NOMO-1 treated with DMSO at 0.1 percent for 48 hours (cell line): Measurements from ENCODE around the gene MAP3K21.

ENCODE experiments used
- DNase-seq: peaks from one replicate; lab custom pipeline; 2025; ENCODE audit not compliant: unreplicated experiment; lab: John Stamatoyannopoulos, UW

The MAP3K21 gene

DNA sequence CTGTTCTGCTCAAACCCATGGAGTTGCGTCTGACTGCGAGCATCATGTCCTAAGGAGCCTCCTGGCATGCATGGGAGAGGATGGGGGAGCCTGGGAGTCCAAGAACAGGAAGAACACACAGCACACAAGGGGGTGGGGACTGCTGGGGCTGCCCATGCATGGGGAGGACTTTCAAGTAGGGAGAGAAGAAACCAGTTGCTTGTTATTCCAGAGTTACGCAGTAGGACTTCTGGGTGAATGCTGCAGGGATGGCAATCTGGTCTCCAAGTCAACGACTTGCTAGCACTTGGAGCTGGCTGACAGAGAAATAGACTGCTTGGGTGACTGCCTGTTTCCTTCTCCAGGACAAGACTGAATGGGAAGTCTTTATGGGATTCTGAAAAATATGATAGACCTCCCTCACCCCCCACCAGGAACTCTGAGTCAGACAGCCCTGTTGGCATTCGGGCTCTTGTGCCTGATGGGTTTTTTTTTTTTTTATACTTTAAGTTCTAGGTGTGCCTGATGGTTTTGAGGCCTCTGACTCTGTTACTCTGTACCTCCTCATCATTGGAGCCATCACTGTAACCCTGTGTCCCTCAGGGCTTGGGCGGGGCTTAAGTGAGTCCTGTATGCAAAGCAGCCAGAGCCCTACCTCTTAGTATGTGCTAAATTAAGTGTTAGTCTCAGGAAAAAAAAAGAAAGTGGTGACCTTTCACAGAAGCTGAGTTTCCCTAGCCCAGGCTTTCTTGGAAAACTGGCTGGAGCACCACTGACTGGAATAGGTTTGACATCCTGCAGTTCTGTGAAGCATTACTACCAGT, 30.3 kb downstream of the MAP3K21 start:
- DNase-seq, result no peak

DNA sequence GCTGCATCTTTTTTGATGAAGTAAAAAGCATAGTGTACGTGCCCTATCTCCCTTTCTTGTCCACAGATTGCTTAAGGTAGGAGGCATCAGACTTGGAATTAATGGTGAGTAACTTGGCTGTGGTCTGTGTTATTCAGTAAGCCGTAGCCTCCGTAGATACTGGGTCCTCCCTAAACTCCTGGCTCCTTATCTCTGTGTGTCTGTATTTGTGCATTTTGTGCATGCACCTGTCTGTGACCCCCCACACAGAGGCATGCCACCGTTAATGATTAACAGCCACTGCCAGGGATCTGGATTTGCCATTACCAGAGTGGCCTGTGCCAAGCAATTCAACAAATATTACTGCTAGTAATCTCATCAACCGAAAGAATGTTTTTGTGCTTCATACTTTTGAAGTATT, 31.9 kb downstream of the MAP3K21 start:
- no peak for DNase-seq

DNA sequence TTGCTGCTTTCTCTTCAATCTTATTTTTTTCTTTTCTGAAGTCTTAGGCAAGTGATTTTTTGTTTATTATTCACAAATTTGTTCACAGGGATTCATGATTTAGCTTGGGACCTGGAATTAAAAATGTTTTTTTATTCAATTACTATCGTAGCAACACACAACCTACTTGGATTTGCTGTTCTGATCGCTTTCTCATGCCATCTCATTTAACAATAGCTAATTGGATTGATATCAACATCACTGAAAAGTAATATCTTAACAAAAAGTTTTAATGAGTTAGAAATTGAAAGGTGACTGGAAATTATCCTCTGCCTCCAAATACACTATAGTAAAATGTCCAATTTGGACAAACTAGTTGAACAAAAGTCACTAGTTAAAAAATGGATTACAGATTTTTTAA, 32.4 kb downstream of the MAP3K21 start:
- DNase-seq, result no peak

DNA sequence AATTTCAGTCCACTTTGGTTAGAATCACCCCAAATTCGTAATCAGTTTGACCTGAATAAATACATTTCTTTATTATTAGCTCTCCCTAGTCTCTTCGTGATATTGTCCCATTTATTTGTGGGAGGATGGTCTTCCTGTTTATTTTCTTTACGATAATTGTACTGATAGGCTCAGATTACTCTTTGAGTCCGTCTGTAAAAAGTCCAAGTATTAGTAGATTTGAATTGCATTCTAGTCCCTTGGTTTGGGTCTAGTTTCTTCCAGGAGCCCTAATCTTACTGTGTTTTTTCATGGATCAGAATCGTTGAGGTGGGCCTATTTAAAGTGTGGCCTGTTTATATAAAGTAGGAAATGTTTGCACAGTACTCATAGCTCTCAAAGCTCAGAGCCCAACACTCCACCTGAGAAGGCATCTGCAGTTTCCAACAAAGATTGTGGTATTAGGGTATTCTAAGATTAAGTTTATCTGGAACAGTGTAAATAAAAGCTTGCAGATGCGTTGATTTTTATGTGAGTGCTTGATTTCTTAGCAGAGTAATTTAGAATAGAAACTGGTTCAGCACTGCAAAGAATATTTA, 33.1 kb downstream of the MAP3K21 start:
- no peak for DNase-seq

DNA sequence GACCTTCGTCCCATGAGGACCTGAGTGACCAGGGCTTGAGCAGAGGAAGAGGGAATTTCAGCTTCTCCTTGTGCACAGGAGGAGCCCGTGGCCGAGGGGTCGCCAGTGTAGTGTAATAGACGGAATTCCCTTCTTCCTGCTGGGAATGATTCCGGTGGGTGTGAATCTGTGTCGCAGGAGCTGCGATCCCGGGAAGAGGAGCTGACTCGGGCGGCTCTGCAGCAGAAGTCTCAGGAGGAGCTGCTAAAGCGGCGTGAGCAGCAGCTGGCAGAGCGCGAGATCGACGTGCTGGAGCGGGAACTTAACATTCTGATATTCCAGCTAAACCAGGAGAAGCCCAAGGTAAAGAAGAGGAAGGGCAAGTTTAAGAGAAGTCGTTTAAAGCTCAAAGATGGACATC, 34.4 kb downstream of the MAP3K21 start:
- no peak for DNase-seq

DNA sequence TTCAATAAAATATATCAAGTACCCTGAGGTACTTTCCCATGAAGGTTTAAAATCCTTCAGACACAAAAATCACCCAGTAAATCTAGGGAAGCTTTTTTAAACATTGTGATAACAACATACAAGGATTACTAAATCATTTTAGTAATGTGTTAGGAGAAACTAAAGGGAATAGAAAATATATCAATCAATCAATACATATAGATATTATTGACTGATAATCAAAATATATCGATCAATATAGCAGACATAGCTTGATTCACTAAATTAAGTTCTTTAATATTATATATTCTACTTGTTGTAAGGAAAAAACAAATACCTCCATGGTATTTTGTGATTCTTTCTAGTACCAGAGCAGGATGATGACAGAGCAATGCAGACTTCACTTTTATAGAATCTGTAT, 35.2 kb downstream of the MAP3K21 start:
- no peak for DNase-seq

DNA sequence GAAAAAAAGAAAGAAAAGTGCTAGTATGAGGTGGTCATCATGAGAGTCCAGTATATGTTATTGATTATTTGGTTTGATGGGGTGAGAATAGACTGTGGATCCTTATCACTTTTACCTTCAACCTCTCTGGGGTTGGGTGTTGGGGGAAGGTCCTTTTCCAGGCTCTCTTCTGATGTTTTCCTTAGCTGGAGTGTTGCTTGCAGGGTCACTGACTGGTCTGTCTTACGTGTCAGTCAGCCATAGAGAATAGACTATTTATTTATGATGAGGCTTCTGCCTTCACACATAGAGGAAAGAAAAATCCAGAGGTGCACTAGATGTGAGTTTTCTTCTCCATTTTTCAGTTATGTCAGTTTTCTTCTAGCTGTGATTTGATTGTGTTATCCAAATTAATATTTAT, 36.5 kb downstream of the MAP3K21 start:
- DNase-seq, result no peak

DNA sequence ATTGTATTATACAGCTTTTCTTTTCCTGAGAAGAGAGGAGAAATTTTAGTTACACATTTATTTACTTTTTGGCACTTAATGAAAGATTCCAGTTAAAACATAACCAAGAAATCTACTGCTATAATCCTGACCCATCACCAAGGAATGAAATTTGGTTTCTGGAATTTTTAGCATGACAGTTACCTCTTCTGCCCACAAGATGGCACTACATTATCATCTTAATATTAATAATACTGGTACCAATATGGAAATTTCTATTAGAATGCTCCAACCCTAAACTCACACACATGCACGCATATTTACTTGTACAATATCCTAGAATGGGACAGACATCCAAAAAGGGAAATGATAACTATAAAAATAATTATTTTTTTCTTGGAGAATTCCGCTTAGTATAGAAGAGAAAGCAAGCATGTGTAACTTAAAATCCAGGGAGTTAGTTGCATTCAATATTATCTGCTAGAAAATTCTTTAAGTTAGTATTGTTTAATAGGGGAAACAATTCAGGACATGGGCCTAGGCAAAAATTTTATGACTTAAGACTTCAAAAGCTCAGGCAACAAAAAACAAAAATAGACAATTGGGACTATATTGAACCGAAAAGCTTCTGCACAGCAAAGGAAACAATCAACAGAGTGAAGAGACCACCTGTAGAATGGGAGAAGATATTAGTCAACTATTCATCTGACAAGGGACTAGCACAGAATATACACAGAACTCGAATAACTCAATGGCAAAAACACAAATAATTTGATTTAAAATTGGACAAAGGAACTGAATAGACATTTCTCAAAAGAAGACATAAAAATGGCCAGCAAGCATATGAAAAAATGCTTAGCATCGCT, 37.4 kb downstream of the MAP3K21 start:
- DNase-seq, result no peak

DNA sequence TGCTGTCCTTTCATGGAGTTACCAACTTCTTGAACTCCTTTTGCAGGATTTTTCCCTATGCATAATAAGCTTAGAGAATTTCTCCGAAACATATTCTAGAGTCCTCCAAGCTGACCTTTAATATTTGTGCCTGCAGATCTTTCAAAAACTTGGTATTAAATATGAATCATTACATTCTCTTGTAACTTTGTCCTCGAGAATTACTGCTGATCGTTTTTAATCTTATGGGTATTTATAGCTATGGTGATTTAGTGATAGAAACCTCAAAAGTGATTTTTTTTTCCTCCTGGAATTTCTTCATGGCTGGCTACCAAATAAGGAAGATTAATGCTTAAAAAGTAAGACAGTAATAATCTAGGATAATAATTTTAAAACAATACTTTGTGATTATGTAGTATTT, 39.1 kb downstream of the MAP3K21 start:
- no peak for DNase-seq

DNA sequence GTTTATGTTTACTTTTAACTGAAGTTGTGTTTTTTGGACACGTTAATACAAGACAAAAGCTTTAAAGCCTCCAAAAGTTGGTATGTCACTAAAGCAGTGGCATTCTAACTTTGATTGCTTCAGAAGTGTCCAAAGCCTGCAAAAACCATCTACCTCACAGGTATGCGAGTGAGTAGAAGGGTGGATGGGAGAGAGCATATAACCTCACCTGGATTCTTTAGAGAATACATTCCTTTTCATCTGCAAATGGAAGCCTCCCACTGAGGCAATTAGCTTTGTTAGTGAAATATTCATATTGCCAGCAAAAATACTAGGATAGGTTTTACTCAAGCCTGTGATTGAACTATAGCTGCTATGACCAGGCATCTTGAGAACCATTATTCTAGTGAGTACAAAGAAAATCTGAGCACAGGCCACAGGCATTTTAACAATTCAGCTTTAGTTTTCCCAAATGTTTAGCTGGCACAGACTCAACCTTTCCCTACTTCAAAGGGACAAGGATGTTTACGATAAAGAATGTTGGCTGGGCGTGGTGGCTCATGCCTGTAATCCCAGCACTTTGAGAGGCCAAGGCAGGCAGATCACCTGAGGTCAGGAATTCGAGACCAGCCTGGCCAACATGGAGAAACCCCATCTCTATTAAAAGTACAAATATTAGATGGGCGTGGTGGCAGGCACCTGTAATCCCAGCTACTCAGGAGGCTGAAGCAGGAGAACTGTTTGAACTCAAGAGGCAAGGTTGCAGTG, 39.7 kb downstream of the MAP3K21 start:
- DNase-seq, result no peak

DNA sequence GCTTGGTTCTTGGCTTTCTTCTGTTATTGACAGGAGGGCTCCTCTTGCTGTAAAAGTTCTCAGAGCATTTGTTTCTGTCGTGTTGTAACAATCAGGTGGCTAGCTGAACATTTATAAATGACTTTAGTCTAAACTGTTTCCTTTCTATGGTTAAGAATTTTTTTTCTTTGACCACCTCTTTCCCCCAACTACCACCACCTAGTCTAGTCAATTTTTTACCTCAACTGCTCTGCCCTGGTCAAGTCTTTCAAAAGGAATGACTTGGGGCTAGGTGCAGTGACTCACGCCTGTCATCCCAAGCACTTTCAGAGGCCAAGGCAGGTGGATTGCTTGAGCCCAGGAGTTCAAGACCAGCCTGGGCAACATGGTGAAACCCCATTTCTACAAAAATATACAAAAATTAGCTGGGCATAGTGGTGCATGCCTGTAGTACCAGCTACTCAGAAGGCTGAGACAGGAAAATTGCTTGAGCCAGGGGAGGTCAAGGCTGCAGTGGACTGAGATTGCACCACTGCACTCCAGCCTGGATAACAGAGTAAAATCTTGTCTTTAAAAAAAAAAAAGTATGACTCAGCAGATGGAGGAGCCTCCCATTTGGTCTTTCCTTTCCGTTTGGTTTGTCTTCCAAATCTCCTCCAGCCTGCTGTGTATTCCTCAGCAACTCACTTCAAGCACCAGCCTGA, 40.7 kb downstream of the MAP3K21 start:
- no peak for DNase-seq

DNA sequence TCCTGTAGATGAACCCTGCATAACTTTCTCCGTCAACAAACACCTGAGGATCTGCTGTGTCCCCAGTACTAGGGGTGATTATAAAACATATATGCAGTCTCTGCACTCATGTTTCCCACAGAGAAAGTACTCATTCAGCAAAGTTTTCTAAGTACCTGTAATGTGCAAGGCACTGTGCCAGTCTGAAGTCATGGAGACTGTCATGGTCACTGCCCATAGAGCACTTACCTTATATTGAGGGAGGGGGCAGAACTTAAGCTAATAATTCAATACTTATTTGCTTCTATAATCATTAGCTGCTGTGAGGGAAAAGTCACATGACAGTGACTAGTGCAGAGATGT, 41.2 kb downstream of the MAP3K21 start:
- no peak for DNase-seq

DNA sequence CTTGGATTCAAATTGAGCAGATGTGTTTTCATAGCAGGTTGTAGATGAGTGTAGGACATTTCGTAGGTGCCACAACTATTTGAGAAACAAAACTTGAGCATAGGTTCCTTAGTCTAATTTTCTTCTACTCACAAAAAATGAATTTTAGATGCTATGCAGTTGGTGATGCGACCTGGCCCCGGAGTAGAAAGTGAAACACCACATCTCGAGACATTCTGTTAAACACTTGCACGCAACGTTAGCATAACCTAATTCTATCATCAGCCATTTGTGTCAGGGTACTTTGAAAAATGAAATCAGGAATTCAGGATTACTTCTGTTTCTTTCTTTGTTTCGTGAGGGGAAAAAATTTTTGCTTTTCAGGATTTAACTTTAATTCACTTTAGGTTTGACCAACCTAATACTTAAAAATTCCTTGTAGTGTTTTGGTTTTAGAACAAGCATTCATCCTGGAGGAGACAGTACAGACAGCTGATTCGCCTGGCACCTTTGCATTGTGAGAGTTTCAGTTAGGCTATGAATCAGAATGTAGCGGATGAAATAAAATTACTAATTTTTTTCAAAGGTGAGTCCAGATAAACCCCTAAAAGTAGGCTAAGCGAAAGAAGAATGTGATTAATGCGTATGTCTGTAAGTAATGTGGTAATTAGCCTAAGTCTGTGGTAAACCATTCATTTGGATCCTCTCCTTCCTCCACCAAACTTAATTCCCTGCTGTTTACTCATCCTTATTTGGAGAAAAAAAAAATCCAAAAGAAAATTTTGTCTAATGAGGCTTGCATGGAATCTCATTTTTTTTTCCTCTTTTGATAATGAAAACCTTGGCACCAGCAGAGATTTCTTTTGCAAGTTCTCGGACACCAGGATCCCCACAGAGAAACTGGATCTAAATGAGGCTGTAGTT, 44.9 kb downstream of the MAP3K21 start:
- DNase-seq, result no peak

DNA sequence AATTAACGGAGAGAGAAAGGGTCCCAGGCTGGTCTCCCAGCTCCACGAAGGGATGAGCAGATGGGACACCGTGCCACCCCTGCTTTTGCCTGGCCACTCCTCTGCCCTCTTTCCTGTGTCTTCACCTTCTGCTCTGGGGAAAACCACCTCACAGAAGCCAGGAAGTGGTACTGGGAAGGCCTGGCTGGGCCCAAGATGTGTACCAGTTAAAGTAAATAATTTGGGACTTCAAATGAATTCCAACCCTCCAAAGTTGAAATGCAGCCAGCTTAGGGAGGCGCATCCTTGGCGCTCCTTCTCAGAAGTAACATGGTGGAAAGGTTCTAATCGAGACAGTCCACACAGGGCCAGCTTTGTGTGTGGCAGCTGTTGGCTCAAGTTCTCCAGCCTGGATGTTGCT, 45.7 kb downstream of the MAP3K21 start:
- DNase-seq, result no peak

DNA sequence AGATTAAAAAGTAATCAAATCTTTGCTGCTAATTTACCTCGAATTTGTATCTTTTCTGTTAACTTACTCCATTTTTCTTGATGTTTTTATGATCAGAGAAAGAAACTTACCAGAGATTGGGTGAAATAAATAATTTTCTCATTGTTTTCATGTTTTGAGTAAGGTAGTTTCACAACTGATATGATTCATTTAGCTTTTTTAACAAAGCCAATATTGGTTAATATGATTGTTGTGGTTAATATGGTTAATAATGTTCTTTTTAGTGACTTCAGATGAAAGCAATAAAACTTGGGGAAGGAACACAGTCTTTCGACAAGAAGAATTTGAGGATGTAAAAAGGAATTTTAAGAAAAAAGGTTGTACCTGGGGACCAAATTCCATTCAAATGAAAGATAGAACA, 48.1 kb downstream of the MAP3K21 start:
- no peak for DNase-seq

DNA sequence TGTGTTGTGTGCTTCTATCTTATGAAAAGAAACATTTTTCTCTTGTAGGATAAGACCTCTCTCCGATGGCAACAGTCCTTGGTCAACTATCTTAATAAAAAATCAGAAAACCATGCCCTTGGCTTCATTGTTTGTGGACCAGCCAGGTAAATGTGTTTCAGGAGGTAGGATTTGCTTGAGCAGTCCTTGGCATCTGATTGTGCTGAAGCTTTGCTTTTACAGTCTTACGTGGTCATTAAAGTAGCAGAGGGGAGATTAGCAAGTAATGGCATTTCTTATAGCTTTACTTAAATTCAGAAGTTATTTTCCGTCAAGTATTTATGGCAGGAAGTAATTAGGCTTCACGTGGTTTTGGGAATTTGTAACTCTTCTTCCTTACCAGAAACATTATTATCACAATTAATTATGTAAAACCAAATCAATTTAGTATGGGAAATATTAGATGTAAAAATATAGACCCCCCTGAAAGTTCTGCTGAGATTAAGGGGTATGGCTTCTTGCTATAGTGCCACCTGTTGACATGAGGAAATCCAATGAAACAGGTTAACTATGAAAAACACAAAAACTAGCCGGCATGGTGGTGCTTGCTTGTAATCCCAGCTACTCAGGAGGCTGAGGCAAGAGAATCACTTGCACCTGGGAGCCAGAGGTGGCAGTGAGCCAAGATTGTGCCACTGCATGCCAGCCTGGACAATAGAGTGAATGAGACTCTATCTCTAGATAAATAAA, 49.0 kb downstream of the MAP3K21 start:
- no peak for DNase-seq

DNA sequence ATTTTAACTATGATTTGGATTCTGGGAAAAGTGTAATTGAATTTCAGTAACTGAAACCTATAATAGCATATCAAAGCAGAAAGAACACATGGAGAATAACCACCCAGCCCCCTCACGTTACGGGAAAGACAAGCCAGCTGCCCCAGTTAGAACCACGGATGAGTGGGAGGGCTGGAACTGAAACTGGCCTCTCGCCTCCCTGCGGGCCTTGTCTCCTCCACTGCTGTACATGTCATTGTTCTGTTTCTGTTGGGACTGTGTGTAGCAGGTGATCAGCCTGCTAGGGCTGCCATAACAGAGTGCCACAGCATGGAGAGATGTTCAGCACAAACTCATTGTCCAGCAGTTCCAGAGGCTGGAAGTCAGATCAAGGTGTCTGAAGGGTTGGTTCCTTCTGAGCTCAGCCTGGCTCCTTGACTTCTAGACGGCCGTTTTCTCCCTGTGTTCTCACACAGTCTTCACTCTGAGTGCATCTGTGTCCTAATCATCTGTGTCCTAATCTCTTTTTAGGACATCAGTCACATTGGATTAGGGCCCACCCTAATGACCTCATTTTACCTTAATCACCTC, 52.4 kb downstream of the MAP3K21 start:
- no peak for DNase-seq

DNA sequence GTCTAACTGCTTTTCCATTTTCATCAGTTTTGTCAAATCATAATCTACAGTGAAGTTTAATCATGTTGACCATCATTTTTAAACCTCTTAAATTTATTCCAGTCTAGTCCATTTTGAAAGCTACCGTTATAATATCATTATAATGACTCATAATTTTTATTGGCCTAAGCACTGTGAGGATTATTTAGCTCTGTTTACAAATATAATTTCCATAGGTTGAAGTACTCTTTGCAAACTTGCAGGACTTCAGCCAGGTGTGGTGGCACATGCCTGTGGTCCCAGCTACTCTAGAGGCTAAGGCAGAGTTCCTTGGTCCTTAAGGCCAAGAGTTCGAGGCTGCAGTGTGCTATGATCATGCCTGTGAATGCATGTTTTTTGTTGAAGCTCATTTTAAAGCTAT, 54.3 kb downstream of the MAP3K21 start:
- no peak for DNase-seq

DNA sequence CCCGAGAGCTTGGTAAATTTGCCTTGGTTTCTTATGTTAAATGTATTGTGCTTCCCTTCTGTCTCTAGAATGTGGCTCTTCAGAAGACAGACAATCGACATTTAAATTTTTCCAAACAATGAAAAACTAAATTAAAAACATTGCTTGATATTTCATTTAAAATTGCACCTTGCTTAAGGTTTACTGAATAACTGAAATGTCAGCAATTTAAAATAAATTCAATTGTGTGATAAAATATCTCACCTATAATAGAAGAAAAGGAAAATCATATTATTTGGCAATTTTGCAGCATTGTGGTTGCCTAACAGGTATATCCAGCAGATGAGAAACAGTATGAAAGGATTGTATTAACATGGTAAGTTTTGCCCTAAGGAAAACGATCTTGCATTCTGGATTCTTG, 56.5 kb downstream of the MAP3K21 start:
- no peak for DNase-seq
